Brain microvascular endothelial cell (primary cell): Measurements from ENCODE around the gene HCFC1R1.
"Not testable (repeated sequence)": the region's sequence is repeated elsewhere in the genome, so short reads cannot be mapped to it uniquely, and the experiment has no call there.

Experiments
- DNase-seq: peaks from one replicate; pipeline ENCODE4 v3.0.0-alpha.2; 2020
- H3K27ac ChIP-seq: fragments of 250-450 bp; sonication (Bioruptor Pico); 2 replicates; pipeline ENCODE4 v1.5.1; 2020; ENCODE audit warnings: mild to moderate bottlenecking, moderate library complexity
- H3K27me3 ChIP-seq: fragments of 250-450 bp; sonication (Bioruptor Pico); replicated peaks from 2 replicates; pipeline ENCODE4 v1.5.1; 2020; ENCODE audit warnings: mild to moderate bottlenecking
- H3K36me3 ChIP-seq: fragments of 250-450 bp; sonication (Bioruptor Pico); replicated peaks from 2 replicates; pipeline ENCODE4 v1.5.1; 2020; ENCODE audit warnings: mild to moderate bottlenecking
- H3K4me3 ChIP-seq: 2 replicates; pipeline ENCODE4 v1.5.1; 2011; ENCODE audit warnings: low read depth, mild to moderate bottlenecking, control low read depth, low read length, moderate library complexity
- CTCF ChIP-seq: IDR thresholded peaks from 2 replicates; pipeline ENCODE4 v1.5.1; 2011; ENCODE audit warnings: low read depth, mild to moderate bottlenecking, moderate library complexity, low read length, control low read depth, inconsistent platforms; ENCODE audit errors: missing control alignments
- in situ Hi-C: cut with HindIII; loops from 2 replicates; pipeline ENCODE4 v1.10.0; 2017; ENCODE audit warnings: low sequenced_read_pairs, low pct_ligation_motif_present

HCFC1R1 gene, protein sequence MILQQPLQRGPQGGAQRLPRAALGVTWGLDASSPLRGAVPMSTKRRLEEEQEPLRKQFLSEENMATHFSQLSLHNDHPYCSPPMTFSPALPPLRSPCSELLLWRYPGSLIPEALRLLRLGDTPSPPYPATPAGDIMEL

GRCh38 chr16:3023669-3024478 is at the start of gene HCFC1R1, which contains the start of gene THOC6:
Gene HCFC1R1 (minus strand): TSS chr16:3023942. CDS start chr16:3023941, 1 bp downstream.
Gene THOC6 (plus strand): TSS chr16:3024035. CDS start chr16:3024327, 292 bp downstream.
- peak within 1 kb of the TSS; percentile 95 for H3K4me3 ChIP-seq
- H3K27ac ChIP-seq: peak within 1 kb of the TSS; percentile 97
- DNase-seq: peak; percentile 96
- in situ Hi-C loops: no loop called here
- no peak for TF ChIP-seq CTCF
- peaks cover 17% of the 10 kb centered on the region for H3K36me3 ChIP-seq
- H3K27me3 ChIP-seq: peaks cover under 1% of the 10 kb centered on the region

DNA sequence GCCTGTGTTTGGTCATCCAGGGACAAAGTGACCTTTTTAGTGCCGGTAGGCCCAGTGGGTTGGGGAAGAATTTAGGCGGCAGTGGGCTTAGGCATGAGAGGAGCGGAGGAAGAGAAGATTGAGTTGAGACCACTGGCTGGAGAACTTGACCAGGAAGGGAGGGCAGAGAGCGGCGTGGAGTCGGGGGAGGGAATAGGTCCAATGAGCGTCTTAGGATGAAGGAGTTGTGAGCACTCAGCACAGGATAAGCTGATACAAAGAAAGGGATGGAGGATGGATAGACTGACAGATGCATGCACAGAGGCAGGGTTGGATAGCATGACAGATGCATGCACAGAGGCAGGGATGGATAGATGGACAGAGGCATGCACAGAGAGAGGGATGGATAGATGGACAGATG is 49.7 kb upstream of the HCFC1R1 start:
- no peak for DNase-seq
- TF ChIP-seq CTCF: no peak
- in situ Hi-C loops: no loop called here
- no peaks in the 10 kb centered on the region for H3K36me3 ChIP-seq
- H3K4me3 ChIP-seq: no peak overlapping the region
- no peak overlapping the region for H3K27ac ChIP-seq
- no peaks in the 10 kb centered on the region for H3K27me3 ChIP-seq

GRCh38 chr16:3072576-3073263 is 49.0 kb upstream of the HCFC1R1 start:
- H3K27me3 ChIP-seq, H3K36me3 ChIP-seq, H3K27ac ChIP-seq, in situ Hi-C loops, DNase-seq, H3K4me3 ChIP-seq: not testable (repeated sequence)

GRCh38 chr16:3072148-3072547 is 48.4 kb upstream of the HCFC1R1 start:
- H3K27ac ChIP-seq, DNase-seq, in situ Hi-C loops, H3K27me3 ChIP-seq, H3K36me3 ChIP-seq, H3K4me3 ChIP-seq: not testable (repeated sequence)

- Histone ChIP-seq H3K36me3 (no peaks in the 10 kb centered on the region), H3K4me3 (no peak overlapping the region), H3K27ac (no peak overlapping the region), H3K27me3 (no peaks in the 10 kb centered on the region)
- TF ChIP-seq CTCF: no peak
- DNase-seq: no peak
- in situ Hi-C loops: no loop called here
These were observed 47.9 kb upstream of the HCFC1R1 start for GRCh38 chr16:3071655-3072054.

- no peak for TF ChIP-seq CTCF
- no peak overlapping the region for H3K27ac ChIP-seq
- H3K4me3 ChIP-seq: no peak overlapping the region
- H3K36me3 ChIP-seq: no peaks in the 10 kb centered on the region
- DNase-seq: no peak
- H3K27me3 ChIP-seq: no peaks in the 10 kb centered on the region
- in situ Hi-C loops: no loop called here
These were observed 46.9 kb upstream of the HCFC1R1 start for GRCh38 chr16:3070608-3071111.

GRCh38 chr16:3069146-3069545 is 45.4 kb upstream of the HCFC1R1 start:
- H3K27ac ChIP-seq, DNase-seq, H3K36me3 ChIP-seq, in situ Hi-C loops, H3K4me3 ChIP-seq, H3K27me3 ChIP-seq: not testable (repeated sequence)
